Thyroid gland (tissue), 4 donors: ENCODE results near the gene EMID1.

Experiments used
- POLR2A ChIP-seq, 2 donors: fragments of 450-650 bp; IDR thresholded peaks; one replicate each; pipeline ENCODE4 v1.6.1; 2017; ENCODE audit warnings: antibody characterized with exemption in 2 of 2, mild to moderate bottlenecking in 2 of 2, moderate library complexity in 1 of 2
- TF ChIP-seq, protein P1 (sequence below), 6 experiments: fragments of 200-600 bp in 3 of 6; fragments of 450-650 bp in 3 of 6; sonication (generic) in 3 of 6; IDR thresholded peaks; one replicate each; pipeline ENCODE4 v1.5.1; 2016 to 2019; ENCODE audit warnings: antibody characterized with exemption in 6 of 6, mild to moderate bottlenecking in 2 of 6, inconsistent platforms in 1 of 6, moderate library complexity in 1 of 6

DNA sequence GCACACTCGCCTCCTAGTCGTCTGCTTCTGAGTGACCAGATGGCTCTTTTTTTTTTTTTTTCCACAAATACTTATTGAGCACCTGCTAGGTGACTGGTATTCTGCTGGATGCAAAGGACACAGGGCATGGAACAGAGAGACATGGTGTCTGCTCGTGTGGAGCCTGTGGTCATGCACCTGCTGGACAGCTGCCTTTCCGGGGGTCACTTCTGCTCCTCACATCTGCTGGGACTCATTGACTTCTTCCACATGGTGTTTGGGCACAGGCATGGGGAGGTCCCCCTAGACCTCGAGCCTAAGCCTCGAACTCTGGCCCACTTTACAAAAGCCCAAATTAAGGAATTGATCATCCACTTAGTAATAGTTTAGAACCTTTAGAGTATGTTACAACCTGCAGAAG lies 39.5 kb upstream of the EMID1 start:
- TF ChIP-seq, protein P1, sequence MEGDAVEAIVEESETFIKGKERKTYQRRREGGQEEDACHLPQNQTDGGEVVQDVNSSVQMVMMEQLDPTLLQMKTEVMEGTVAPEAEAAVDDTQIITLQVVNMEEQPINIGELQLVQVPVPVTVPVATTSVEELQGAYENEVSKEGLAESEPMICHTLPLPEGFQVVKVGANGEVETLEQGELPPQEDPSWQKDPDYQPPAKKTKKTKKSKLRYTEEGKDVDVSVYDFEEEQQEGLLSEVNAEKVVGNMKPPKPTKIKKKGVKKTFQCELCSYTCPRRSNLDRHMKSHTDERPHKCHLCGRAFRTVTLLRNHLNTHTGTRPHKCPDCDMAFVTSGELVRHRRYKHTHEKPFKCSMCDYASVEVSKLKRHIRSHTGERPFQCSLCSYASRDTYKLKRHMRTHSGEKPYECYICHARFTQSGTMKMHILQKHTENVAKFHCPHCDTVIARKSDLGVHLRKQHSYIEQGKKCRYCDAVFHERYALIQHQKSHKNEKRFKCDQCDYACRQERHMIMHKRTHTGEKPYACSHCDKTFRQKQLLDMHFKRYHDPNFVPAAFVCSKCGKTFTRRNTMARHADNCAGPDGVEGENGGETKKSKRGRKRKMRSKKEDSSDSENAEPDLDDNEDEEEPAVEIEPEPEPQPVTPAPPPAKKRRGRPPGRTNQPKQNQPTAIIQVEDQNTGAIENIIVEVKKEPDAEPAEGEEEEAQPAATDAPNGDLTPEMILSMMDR (IDR thresholded peaks at IDR 0.05) = no peak
- no peak for TF ChIP-seq POLR2A (IDR thresholded peaks at IDR 0.05)
